ENCODE results near the gene ZNF778.

GRCh38 chr16:89187032-89187769 is 30.3 kb upstream of the ZNF778 start:
- TF ChIP-seq, protein P1, sequence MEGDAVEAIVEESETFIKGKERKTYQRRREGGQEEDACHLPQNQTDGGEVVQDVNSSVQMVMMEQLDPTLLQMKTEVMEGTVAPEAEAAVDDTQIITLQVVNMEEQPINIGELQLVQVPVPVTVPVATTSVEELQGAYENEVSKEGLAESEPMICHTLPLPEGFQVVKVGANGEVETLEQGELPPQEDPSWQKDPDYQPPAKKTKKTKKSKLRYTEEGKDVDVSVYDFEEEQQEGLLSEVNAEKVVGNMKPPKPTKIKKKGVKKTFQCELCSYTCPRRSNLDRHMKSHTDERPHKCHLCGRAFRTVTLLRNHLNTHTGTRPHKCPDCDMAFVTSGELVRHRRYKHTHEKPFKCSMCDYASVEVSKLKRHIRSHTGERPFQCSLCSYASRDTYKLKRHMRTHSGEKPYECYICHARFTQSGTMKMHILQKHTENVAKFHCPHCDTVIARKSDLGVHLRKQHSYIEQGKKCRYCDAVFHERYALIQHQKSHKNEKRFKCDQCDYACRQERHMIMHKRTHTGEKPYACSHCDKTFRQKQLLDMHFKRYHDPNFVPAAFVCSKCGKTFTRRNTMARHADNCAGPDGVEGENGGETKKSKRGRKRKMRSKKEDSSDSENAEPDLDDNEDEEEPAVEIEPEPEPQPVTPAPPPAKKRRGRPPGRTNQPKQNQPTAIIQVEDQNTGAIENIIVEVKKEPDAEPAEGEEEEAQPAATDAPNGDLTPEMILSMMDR (IDR thresholded peaks at IDR 0.05) = no peak
- TF ChIP-seq POLR2A (IDR thresholded peaks at IDR 0.05) = no peak

All from body of pancreas (tissue), 4 donors.